ENCODE measurements around the gene PTPRK. TPM values are rescaled to one million over a fixed set of nuclear protein-coding genes. Genes with fewer than 3 reads are reported as not detected.

The PTPRK gene
- polyA plus RNA-seq, 1 experiment = 37.8 TPM

DNA sequence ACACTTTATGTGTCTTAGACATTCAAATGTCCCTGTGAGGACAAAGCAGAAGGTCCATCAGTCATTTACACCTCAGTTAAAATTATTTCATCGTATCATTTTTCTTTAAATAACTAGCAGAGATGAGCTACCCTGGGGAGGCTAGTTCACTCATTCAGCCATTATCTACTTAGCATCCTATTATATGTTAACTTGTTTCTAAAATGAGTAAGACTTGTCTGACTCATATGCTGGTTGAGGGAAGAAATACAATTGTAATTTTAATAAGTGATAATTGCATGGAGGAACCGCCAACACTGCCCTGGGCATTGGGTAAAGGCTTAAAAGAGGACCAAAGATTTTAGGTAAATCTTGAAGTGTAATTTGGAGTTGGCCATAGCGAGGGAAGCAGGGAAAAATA lies 12.4 kb upstream of the PTPRK start:
- TF ChIP-seq, protein P1, sequence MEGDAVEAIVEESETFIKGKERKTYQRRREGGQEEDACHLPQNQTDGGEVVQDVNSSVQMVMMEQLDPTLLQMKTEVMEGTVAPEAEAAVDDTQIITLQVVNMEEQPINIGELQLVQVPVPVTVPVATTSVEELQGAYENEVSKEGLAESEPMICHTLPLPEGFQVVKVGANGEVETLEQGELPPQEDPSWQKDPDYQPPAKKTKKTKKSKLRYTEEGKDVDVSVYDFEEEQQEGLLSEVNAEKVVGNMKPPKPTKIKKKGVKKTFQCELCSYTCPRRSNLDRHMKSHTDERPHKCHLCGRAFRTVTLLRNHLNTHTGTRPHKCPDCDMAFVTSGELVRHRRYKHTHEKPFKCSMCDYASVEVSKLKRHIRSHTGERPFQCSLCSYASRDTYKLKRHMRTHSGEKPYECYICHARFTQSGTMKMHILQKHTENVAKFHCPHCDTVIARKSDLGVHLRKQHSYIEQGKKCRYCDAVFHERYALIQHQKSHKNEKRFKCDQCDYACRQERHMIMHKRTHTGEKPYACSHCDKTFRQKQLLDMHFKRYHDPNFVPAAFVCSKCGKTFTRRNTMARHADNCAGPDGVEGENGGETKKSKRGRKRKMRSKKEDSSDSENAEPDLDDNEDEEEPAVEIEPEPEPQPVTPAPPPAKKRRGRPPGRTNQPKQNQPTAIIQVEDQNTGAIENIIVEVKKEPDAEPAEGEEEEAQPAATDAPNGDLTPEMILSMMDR (IDR thresholded peaks at IDR 0.05; ENCODE audit: low read depth, low read length) = no peak
- CTCF ChIA-PET = no interaction called here
- DNase-seq (ENCODE audit: low read depth, low spot score) = no peak

DNA sequence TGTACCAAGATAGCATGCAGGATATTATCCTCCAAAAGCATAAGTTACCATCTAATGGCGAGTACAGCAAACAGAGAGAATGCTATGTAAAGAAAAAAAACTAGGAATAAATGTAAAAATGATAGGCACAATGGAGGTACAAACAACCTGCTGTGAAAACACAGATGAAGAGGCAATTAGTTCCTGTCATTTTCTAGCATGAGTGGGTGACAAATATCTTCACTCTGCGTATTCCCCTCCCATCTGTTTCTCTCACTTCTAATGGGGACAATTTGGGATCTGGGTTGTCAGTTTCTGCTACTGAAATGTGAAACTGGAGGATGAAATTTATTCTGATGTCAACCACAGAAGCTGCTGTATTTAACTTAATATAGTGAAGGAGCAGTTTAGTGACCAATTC lies 11.7 kb upstream of the PTPRK start:
- H3K27ac ChIP-seq (ENCODE audit: low read depth, low read length) = no peak overlapping the region
- H3K4me3 ChIP-seq (ENCODE audit: low read depth, low read length) = no peak overlapping the region
- no peak for DNase-seq (ENCODE audit: low read depth, low spot score)
- POLR2A ChIA-PET = no interaction called here
- no peaks in the 10 kb centered on the region; the same call in 1 of the 2 replicates for H3K9me3 ChIP-seq (ENCODE audit: control insufficient read depth, insufficient read depth, low read length)
- H3K27me3 ChIP-seq (ENCODE audit: control insufficient read depth, insufficient read depth, low read length) = no peaks in the 10 kb centered on the region
- CTCF ChIA-PET = no interaction called here
- TF ChIP-seq, protein P1 (IDR thresholded peaks at IDR 0.05; ENCODE audit: low read depth, low read length) = no peak

More for the DNA sequence above, 12.4 kb upstream of the PTPRK start:
- POLR2A ChIA-PET = no interaction called here
- H3K9me3 ChIP-seq (ENCODE audit: control insufficient read depth, insufficient read depth, low read length) = no peaks in the 10 kb centered on the region; the same call in 1 of the 2 replicates
- no peak overlapping the region for H3K4me3 ChIP-seq (ENCODE audit: low read depth, low read length)
- H3K27ac ChIP-seq (ENCODE audit: low read depth, low read length) = no peak overlapping the region
- no peaks in the 10 kb centered on the region for H3K27me3 ChIP-seq (ENCODE audit: control insufficient read depth, insufficient read depth, low read length)

DNA sequence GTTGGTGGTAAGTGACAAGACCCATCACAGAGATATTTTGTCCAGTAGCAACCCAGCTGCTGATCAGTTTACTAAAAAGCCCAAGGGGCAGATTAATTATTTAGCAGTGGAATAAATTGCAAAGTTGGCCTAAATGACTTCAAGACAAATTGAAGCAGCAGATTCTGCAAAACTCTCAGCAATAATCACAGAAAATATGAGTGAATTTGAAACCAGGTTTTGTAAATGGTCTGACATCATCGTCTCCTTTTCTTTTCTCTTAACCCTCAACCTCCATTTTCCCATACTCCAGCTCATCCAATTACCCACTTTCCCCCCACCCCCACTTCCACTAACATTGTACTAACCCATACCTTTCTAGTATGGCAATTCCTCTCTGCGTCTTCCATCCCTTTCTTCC lies 11.3 kb upstream of the PTPRK start:
- Histone ChIP-seq H3K27me3 (ENCODE audit: control insufficient read depth, insufficient read depth, low read length) (no peaks in the 10 kb centered on the region), H3K27ac (ENCODE audit: low read depth, low read length) (no peak overlapping the region), H3K4me3 (ENCODE audit: low read depth, low read length) (no peak overlapping the region), H3K9me3 (ENCODE audit: control insufficient read depth, insufficient read depth, low read length) (no peaks in the 10 kb centered on the region; the same call in 1 of the 2 replicates)
- CTCF ChIA-PET = no interaction called here
- POLR2A ChIA-PET = no interaction called here
- TF ChIP-seq, protein P1 (IDR thresholded peaks at IDR 0.05; ENCODE audit: low read depth, low read length) = no peak
- DNase-seq (ENCODE audit: low read depth, low spot score) = no peak

DNA sequence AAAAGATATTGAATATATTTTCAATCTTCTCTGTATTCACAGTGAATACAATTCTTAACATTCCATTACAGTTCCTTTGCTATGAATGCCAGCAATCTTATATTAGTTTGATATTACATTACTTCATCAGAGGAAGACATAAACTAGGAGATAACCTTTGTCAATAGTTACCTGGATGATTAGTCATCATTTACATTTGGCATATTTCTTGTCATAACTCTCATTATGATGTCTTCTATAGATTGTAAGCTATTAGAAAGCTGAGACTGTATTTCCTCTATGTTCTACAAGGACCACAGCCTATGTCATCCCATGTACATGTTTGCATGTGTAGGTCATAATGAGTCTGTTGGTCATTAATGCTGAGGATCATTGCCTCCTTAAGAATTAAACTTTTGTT lies 7.8 kb upstream of the PTPRK start:
- Histone ChIP-seq H3K27ac (ENCODE audit: low read depth, low read length) (no peak overlapping the region), H3K27me3 (ENCODE audit: control insufficient read depth, insufficient read depth, low read length) (no peaks in the 10 kb centered on the region), H3K9me3 (ENCODE audit: control insufficient read depth, insufficient read depth, low read length) (no peaks in the 10 kb centered on the region; the same call in 1 of the 2 replicates), H3K4me3 (ENCODE audit: low read depth, low read length) (no peak overlapping the region)
- ChIA-PET POLR2A (no interaction called here), CTCF (interaction anchor here (0.6 kb wide), 1 partner anchor 285 kb away, joined by 5 read pairs; no protein-coding TSS in a partner anchor)
- TF ChIP-seq, protein P1 (IDR thresholded peaks at IDR 0.05; ENCODE audit: low read depth, low read length) = no peak
- no peak for DNase-seq (ENCODE audit: low read depth, low spot score)

DNA sequence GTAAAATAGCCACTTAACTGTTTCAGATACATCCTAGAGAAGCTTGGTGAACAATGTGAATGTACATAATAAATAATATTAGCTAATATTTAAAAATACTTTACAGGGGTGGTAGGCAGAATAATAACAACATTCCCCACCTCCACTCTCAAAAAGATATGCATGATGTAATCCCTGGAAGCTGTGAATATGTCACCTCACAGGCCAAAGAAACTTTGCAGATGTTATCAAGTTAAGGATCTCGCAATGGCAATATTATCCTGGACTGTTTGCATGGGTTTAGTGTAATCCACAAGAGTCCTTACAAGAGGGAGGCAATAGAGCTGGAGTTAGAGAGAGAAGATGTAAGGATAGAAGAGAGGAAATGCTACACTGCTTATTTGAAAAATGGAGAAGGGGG lies 7.0 kb upstream of the PTPRK start:
- TF ChIP-seq, protein P1 (IDR thresholded peaks at IDR 0.05; ENCODE audit: low read depth, low read length) = no peak
- ChIA-PET CTCF (interaction anchor here (0.7 to 0.9 kb wide), 2 partner anchors 12 to 1033 kb away, joined by 4 read pairs; no protein-coding TSS in a partner anchor), POLR2A (no interaction called here)
- H3K4me3 ChIP-seq (ENCODE audit: low read depth, low read length) = no peak overlapping the region
- no peaks in the 10 kb centered on the region for H3K27me3 ChIP-seq (ENCODE audit: control insufficient read depth, insufficient read depth, low read length)
- no peak overlapping the region for H3K27ac ChIP-seq (ENCODE audit: low read depth, low read length)
- no peak for DNase-seq (ENCODE audit: low read depth, low spot score)
- H3K9me3 ChIP-seq (ENCODE audit: control insufficient read depth, insufficient read depth, low read length) = no peaks in the 10 kb centered on the region; the same call in 1 of the 2 replicates
